AG04450 (cell line): Measurements from ENCODE around the gene BPIFB6. TPM values are rescaled to one million over a fixed set of nuclear protein-coding genes. Genes with fewer than 3 reads are reported as not detected.

ENCODE experiments used
- CTCF ChIA-PET: fragments of 300-600, 350-600 bp; formaldehyde crosslinking; extraction: SDS; loops from one replicate; lab custom pipeline; 2022; ENCODE audit warnings: antibody characterized with exemption, inconsistent platforms; lab: Charles Lee
- POLR2A ChIA-PET: fragments of 350-600 bp; formaldehyde crosslinking; extraction: SDS; loops from one replicate; lab custom pipeline; 2021; ENCODE audit warnings: antibody characterized with exemption, inconsistent platforms; lab: Yijun Ruan, JAX
- DNase-seq: peaks from one replicate; pipeline ENCODE4 v3.0.0-alpha.2; 2011; ENCODE audit warnings: low read depth, low spot score
- H3K27ac ChIP-seq: one replicate; pipeline ENCODE4 v1.5.1; 2012; ENCODE audit warnings: low read depth, low read length, control low read depth
- H3K27me3 ChIP-seq: one replicate; pipeline ENCODE4 v1.6.0; 2012; ENCODE audit warnings: low read length; ENCODE audit not compliant: control insufficient read depth, insufficient read depth
- H3K4me3 ChIP-seq: 2 replicates; pipeline ENCODE4 v1.5.1; 2011; ENCODE audit warnings: mild to moderate bottlenecking, low read depth, low read length, control low read depth
- H3K9me3 ChIP-seq: 2 replicates; pipeline ENCODE4 v1.5.1; 2012; ENCODE audit warnings: low read length; ENCODE audit not compliant: control insufficient read depth, insufficient read depth
- polyA plus RNA-seq: library from polyadenylated mRNA; depleted of rRNA; stranded (reverse); fragments of >200 nt; gene quantifications from 2 replicates; pipeline ENCODE4 v1.2.3, GENCODE V29; 2011
- TF ChIP-seq, protein P1 (sequence below): IDR thresholded peaks from 2 replicates; pipeline ENCODE4 v1.5.1; 2011; ENCODE audit warnings: low read depth, low read length, control low read depth, inconsistent platforms

Gene BPIFB6
- polyA plus RNA-seq, 1 experiment, result not detected

DNA sequence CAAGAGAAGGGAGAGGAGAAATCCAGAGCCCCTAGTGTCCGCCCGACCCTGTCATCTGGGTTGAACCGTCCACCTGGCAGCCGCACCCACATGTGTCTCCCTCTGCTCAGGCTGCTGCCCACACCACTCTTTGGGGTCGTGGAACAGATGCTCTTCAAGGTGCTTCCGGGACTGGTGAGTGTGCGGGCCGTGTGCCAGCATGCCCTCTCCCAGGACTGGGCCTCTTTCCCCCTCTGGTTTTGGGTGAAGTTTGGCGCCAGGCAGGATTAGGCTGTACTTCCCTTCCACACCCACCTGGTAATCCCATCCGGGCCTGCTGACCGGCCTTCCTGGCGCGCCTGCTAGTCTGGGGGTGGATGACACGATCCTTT is 30.2 kb downstream of the BPIFB6 start:
- Histone ChIP-seq H3K27ac (no peak overlapping the region), H3K27me3 (peaks cover 3% of the 10 kb centered on the region), H3K9me3 (no peaks in the 10 kb centered on the region), H3K4me3 (no peak overlapping the region)
- DNase-seq, result no peak
- CTCF ChIA-PET, result no interaction called here
- TF ChIP-seq, protein P1, sequence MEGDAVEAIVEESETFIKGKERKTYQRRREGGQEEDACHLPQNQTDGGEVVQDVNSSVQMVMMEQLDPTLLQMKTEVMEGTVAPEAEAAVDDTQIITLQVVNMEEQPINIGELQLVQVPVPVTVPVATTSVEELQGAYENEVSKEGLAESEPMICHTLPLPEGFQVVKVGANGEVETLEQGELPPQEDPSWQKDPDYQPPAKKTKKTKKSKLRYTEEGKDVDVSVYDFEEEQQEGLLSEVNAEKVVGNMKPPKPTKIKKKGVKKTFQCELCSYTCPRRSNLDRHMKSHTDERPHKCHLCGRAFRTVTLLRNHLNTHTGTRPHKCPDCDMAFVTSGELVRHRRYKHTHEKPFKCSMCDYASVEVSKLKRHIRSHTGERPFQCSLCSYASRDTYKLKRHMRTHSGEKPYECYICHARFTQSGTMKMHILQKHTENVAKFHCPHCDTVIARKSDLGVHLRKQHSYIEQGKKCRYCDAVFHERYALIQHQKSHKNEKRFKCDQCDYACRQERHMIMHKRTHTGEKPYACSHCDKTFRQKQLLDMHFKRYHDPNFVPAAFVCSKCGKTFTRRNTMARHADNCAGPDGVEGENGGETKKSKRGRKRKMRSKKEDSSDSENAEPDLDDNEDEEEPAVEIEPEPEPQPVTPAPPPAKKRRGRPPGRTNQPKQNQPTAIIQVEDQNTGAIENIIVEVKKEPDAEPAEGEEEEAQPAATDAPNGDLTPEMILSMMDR, result no peak
- POLR2A ChIA-PET, result no interaction called here

- no peak for DNase-seq
- Histone ChIP-seq H3K9me3 (no peaks in the 10 kb centered on the region), H3K27ac (no peak overlapping the region), H3K4me3 (no peak overlapping the region), H3K27me3 (peaks cover 4% of the 10 kb centered on the region)
- ChIA-PET CTCF (no interaction called here), POLR2A (no interaction called here)
- TF ChIP-seq, protein P1, result no peak
Observed at GRCh38 chr20:33062105-33062824, 30.8 kb downstream of the BPIFB6 start.

DNA sequence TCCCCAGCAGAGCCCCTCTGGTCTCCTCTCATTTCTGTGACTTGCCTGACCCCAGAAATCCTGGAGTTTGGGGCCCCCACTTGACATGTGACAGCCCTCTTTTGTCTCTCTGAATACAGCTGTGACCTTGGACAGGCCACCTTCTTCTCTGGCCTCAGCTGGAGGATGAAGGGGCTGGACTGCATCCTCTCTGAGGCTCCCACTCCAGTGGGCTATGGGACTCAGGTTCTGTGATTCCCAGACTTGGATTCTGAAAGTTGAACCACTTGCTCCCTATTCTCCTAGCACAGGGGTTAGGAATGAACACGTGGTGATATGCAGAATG is 31.3 kb downstream of the BPIFB6 start:
- ChIA-PET POLR2A (no interaction called here), CTCF (no interaction called here)

DNA sequence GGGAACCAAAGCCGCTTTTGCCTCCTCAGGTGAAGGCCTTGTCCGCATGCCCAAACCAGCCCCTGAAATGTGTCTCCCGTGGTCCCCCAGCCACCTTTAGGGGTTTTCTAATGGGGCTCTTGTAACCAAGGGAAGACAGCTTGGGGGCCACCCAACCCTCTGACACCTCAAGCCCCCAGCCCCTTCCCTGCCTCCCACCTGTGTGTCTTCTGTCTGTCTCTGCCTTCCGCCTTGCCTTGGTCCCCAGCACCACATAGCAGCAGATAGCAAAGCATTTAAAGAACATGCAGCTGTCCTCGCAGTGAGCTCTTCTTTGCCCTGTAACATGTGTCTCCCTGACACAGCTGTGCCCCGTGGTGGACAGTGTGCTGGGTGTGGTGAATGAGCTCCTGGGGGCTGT is 31.8 kb downstream of the BPIFB6 start:
- no peak for DNase-seq
- POLR2A ChIA-PET, result no interaction called here
- CTCF ChIA-PET, result no interaction called here
- TF ChIP-seq, protein P1, result no peak
- peaks cover 4% of the 10 kb centered on the region for H3K27me3 ChIP-seq
- H3K27ac ChIP-seq, result no peak overlapping the region
- no peak overlapping the region for H3K4me3 ChIP-seq
- H3K9me3 ChIP-seq, result no peaks in the 10 kb centered on the region

More for the DNA sequence above, 31.3 kb downstream of the BPIFB6 start:
- TF ChIP-seq, protein P1, result no peak
- no peak for DNase-seq
- no peak overlapping the region for H3K4me3 ChIP-seq
- H3K27me3 ChIP-seq, result peaks cover 4% of the 10 kb centered on the region
- no peaks in the 10 kb centered on the region for H3K9me3 ChIP-seq
- no peak overlapping the region for H3K27ac ChIP-seq

DNA sequence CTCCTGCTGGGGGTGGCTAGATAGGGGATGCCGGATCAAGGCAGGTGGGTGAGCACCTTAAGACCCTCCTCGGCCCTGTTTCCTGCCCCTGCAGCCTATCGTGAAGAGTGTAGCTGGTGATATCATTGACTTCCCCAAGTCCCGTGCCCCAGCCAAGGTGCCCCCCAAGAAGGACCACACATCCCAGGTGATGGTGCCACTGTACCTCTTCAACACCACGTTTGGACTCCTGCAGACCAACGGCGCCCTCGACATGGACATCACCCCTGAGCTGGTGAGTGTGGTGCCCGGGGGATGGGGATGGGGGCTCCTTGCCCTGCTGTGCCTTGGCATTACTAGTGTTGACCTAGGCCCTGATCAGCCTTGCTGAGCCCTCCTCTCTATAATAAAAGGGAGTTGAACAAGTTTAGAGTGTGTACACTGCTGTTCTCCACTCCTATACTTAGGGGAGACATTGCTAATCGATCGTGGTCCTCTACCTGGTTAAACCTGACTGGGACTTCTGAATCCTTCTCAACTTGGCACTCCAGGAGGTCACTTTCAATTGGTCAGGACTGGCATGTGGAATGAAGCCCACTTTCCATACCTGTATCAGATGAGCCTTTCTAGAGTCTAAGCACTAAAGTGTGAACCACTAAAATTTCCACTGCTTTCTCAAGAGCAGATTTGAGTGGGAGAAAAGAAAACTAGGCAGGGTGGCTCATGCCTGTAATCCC is 33.3 kb downstream of the BPIFB6 start:
- H3K27ac ChIP-seq, result no peak overlapping the region
- no peaks in the 10 kb centered on the region for H3K9me3 ChIP-seq
- ChIA-PET POLR2A (no interaction called here), CTCF (no interaction called here)
- H3K4me3 ChIP-seq, result no peak overlapping the region
- no peak for DNase-seq
- peaks cover 4% of the 10 kb centered on the region for H3K27me3 ChIP-seq
- TF ChIP-seq, protein P1, result no peak
